H1 (cell line): ENCODE data around the gene PLAC1. TPM values are rescaled to one million over a fixed set of nuclear protein-coding genes. Genes with fewer than 3 reads are reported as not detected.

Source experiments
- CTCF ChIA-PET: fragments of 300-600 bp; sonication (Branson Sonifier 250); formaldehyde crosslinking; loops from one replicate; lab custom pipeline; 2021; ENCODE audit not compliant: partially characterized antibody; lab: Charles Lee
- POLR2A ChIA-PET: fragments of 300-600 bp; sonication (Branson Sonifier 250); formaldehyde crosslinking; loops from one replicate; lab custom pipeline; 2021; ENCODE audit warnings: inconsistent platforms; ENCODE audit not compliant: partially characterized antibody; lab: Charles Lee
- DNase-seq, 2 experiments: peaks; one replicate each; pipeline versions ENCODE4 v3.0.0 to v3.0.0-alpha.2; 2010 to 2022; ENCODE audit warnings: low spot score in 2 of 2, low read depth in 1 of 2, mixed read lengths in 1 of 2
- FAIRE-seq: peaks from 2 replicates; lab custom pipeline; 2011; peaks lifted over from hg19 to GRCh38; lab: Jason Lieb, UNC
- H2AFZ ChIP-seq: 2 replicates; pipeline ENCODE4 v1.8.1; 2012; ENCODE audit warnings: low read length, inconsistent platforms
- H2AK5ac ChIP-seq: 2 replicates; pipeline ENCODE4 v1.6.1; 2013; ENCODE audit warnings: low read depth, low read length
- H2BK120ac ChIP-seq: replicated peaks from 2 replicates; pipeline ENCODE3; 2013; ENCODE audit warnings: low read depth, low read length, inconsistent platforms
- H2BK12ac ChIP-seq: 2 replicates; pipeline ENCODE4 v1.6.1; 2013; ENCODE audit warnings: low read depth, low read length
- H2BK15ac ChIP-seq: 2 replicates; pipeline ENCODE4 v1.6.1; 2013; ENCODE audit warnings: low read length
- H2BK20ac ChIP-seq: 2 replicates; pipeline ENCODE4 v1.6.1; 2013; ENCODE audit warnings: low read length
- H2BK5ac ChIP-seq: 2 replicates; pipeline ENCODE4 v1.6.1; 2013; ENCODE audit warnings: low read depth, low read length
- H3K14ac ChIP-seq: 2 replicates; pipeline ENCODE4 v1.6.1; 2013; ENCODE audit warnings: inconsistent platforms; ENCODE audit not compliant: insufficient read length
- H3K18ac ChIP-seq: 2 replicates; pipeline ENCODE4 v1.6.1; 2013; ENCODE audit warnings: low read length; ENCODE audit errors: extremely low read depth
- H3K23ac ChIP-seq: 2 replicates; pipeline ENCODE4 v1.6.1; 2013; ENCODE audit warnings: inconsistent platforms; ENCODE audit not compliant: insufficient read length
- H3K23me2 ChIP-seq: 2 replicates; pipeline ENCODE4 v1.6.1; 2013; ENCODE audit warnings: low read depth, low read length
- H3K27ac ChIP-seq: 2 replicates; pipeline ENCODE4 v1.6.1; 2011; ENCODE audit warnings: low read depth, low read length, inconsistent platforms
- H3K27me3 ChIP-seq, 4 experiments: replicated peaks in 1 of 4; 1 replicate in 1 of 4; 2 replicates in 3 of 4; pipeline versions ENCODE4 v1.6.1 to v1.8.1; 2011 to 2013; ENCODE audit warnings: low read length in 3 of 4, mild to moderate bottlenecking in 3 of 4, inconsistent platforms in 2 of 4, mixed read lengths in 2 of 4, moderate library complexity in 1 of 4; ENCODE audit not compliant: control insufficient read depth in 3 of 4, insufficient read depth in 3 of 4; ENCODE audit errors: extremely low read depth in 1 of 4
- H3K36me3 ChIP-seq, 4 experiments: 2 replicates each; pipeline versions ENCODE4 v1.6.1 to v1.8.1; 2011 to 2013; ENCODE audit warnings: mild to moderate bottlenecking in 4 of 4, low read length in 3 of 4, moderate library complexity in 2 of 4, control low read depth in 1 of 4, inconsistent platforms in 1 of 4; ENCODE audit not compliant: insufficient read depth in 4 of 4, control insufficient read depth in 2 of 4
- H3K4ac ChIP-seq: replicated peaks from 2 replicates; pipeline ENCODE3; 2013; ENCODE audit warnings: low read length, low read depth, mixed read lengths, inconsistent platforms; ENCODE audit not compliant: insufficient read length
- H3K4me1 ChIP-seq, 4 experiments: replicated peaks in 1 of 4; 1 replicate in 1 of 4; 2 replicates in 3 of 4; pipeline versions ENCODE4 v1.6.1 to v1.8.1; 2011 to 2013; ENCODE audit warnings: low read length in 3 of 4, inconsistent platforms in 2 of 4, mixed read lengths in 1 of 4; ENCODE audit not compliant: insufficient read depth in 4 of 4, control insufficient read depth in 3 of 4
- H3K4me2 ChIP-seq, 2 experiments: 2 replicates each; pipeline versions ENCODE4 v1.6.1 to v1.8.1; 2011 to 2013; ENCODE audit warnings: low read depth in 2 of 2, low read length in 2 of 2, control low read depth in 1 of 2, inconsistent platforms in 1 of 2, mild to moderate bottlenecking in 1 of 2; ENCODE audit not compliant: insufficient read depth in 1 of 2
- H3K4me3 ChIP-seq, 4 experiments: fragments of 200-600, 300-600 bp in 1 of 4; sonication (generic), shearing (Covaris generic), sonication (Bioruptor Twin) in 1 of 4; 2 replicates each; pipeline versions ENCODE4 v1.5.1 to v1.8.1; 2011 to 2016; ENCODE audit warnings: low read length in 4 of 4, low read depth in 3 of 4, control low read depth in 2 of 4, inconsistent platforms in 2 of 4, mild to moderate bottlenecking in 2 of 4, mixed read lengths in 1 of 4, moderate library complexity in 1 of 4; ENCODE audit not compliant: insufficient read depth in 2 of 4; ENCODE audit errors: extremely low read depth in 1 of 4
- H3K56ac ChIP-seq: replicated peaks from 2 replicates; pipeline ENCODE3; 2013; ENCODE audit warnings: low read depth, mild to moderate bottlenecking, mixed read lengths, low read length, inconsistent platforms; ENCODE audit not compliant: insufficient read length
- H3K79me1 ChIP-seq: 2 replicates; pipeline ENCODE4 v1.6.1; 2013; ENCODE audit warnings: low read depth, low read length, control low read depth
- H3K79me2 ChIP-seq, 2 experiments: 2 replicates each; pipeline versions ENCODE4 v1.6.1 to v1.8.1; 2012 to 2013; ENCODE audit warnings: low read length in 2 of 2, mild to moderate bottlenecking in 2 of 2, inconsistent platforms in 1 of 2; ENCODE audit not compliant: insufficient read depth in 2 of 2, control insufficient read depth in 1 of 2
- H3K9ac ChIP-seq, 4 experiments: replicated peaks in 1 of 4; 1 replicate in 1 of 4; 2 replicates in 3 of 4; pipeline versions ENCODE4 v1.6.1 to v1.8.1; 2011 to 2013; ENCODE audit warnings: low read depth in 3 of 4, low read length in 3 of 4, control low read depth in 2 of 4, mild to moderate bottlenecking in 2 of 4, moderate library complexity in 2 of 4, inconsistent platforms in 1 of 4; ENCODE audit errors: extremely low read depth in 1 of 4
- H3K9me3 ChIP-seq, 2 experiments: 2 replicates each; pipeline versions ENCODE4 v1.6.1 to v1.8.1; 2012 to 2013; ENCODE audit warnings: mild to moderate bottlenecking in 2 of 2, moderate library complexity in 2 of 2, control low read depth in 1 of 2, inconsistent platforms in 1 of 2, low read depth in 1 of 2, low read length in 1 of 2, mixed read lengths in 1 of 2; ENCODE audit not compliant: insufficient read depth in 2 of 2
- H4K20me1 ChIP-seq, 2 experiments: replicated peaks in 1 of 2; 2 replicates each; pipeline versions ENCODE3 to v1.8.1; 2011 to 2013; ENCODE audit warnings: inconsistent platforms in 2 of 2, low read length in 2 of 2, mild to moderate bottlenecking in 1 of 2; ENCODE audit not compliant: insufficient read depth in 2 of 2, control insufficient read depth in 1 of 2
- H4K5ac ChIP-seq: 2 replicates; pipeline ENCODE4 v1.6.1; 2013; ENCODE audit warnings: low read length, low read depth, mixed read lengths, inconsistent platforms; ENCODE audit not compliant: insufficient read length
- H4K8ac ChIP-seq: 2 replicates; pipeline ENCODE4 v1.8.0; 2013; ENCODE audit warnings: mild to moderate bottlenecking, moderate library complexity, low read length, inconsistent platforms; ENCODE audit not compliant: insufficient read depth; ENCODE audit errors: extremely low read depth
- H4K91ac ChIP-seq: replicated peaks from 2 replicates; pipeline ENCODE3; 2013; ENCODE audit warnings: low read length, mixed read lengths, inconsistent platforms; ENCODE audit not compliant: insufficient read length
- POLR2A ChIP-seq, 2 experiments: IDR thresholded peaks; 1 replicate in 1 of 2; 2 replicates in 1 of 2; pipeline ENCODE4 v1.6.1; 2011; ENCODE audit warnings: low read depth in 2 of 2, low read length in 2 of 2, mild to moderate bottlenecking in 2 of 2; ENCODE audit errors: control extremely low read depth in 1 of 2
- RNF2 ChIP-seq: fragments of 200-900, 300-1000 bp; sonication (generic); IDR thresholded peaks from 2 replicates; pipeline ENCODE4 v1.7.1; 2016; ENCODE audit warnings: borderline replicate concordance, low read depth, mild to moderate bottlenecking, antibody characterized with exemption, low read length; ENCODE audit not compliant: poor library complexity, severe bottlenecking; ENCODE audit errors: missing control alignments
- SAP30 ChIP-seq: fragments of 300-600 bp; sonication (generic); IDR thresholded peaks from 2 replicates; pipeline ENCODE4 v1.7.1; 2012; ENCODE audit warnings: low read length, moderate library complexity, mild to moderate bottlenecking, inconsistent platforms; ENCODE audit not compliant: insufficient read depth, insufficient replicate concordance
- WGBS, 2 experiments: shearing (Covaris generic) in 1 of 2; methylation state at CpG; one replicate each; pipeline versions ENCODE4 v1.1.6 to v1.1.7; 2013 to 2015; ENCODE audit warnings: low lambda C conversion rate in 2 of 2, mixed read lengths in 2 of 2, inconsistent platforms in 1 of 2, low coverage in 1 of 2, missing lambda C conversion rate in 1 of 2; ENCODE audit not compliant: insufficient replicate concordance in 2 of 2, insufficient coverage in 1 of 2, insufficient read length in 1 of 2; ENCODE audit errors: extremely low coverage in 1 of 2, missing lambda C conversion rate in 1 of 2; 5-methylcytosine and 5-hydroxymethylcytosine counted together
- polyA plus RNA-seq, 7 experiments: library from polyadenylated mRNA; depleted of rRNA in 3 of 7; stranded (reverse) in 5 of 7; unstranded in 2 of 7; fragments of >200 nt in 5 of 7; fragments of 200-250 nt in 2 of 7; gene quantifications; 1 replicate in 5 of 7; 2 replicates in 1 of 7; 4 replicates in 1 of 7; pipeline versions ENCODE4 v1.2.1 to v1.2.3, GENCODE V29; 2011 to 2013; ENCODE audit warnings: missing spikeins in 2 of 7, mixed read lengths in 2 of 7
- total RNA-seq: library from RNA; stranded (reverse); fragmentation: NEBNext Ultra II Directional; extraction: Animal tissue kit (Norgen Biotek cat#: 25700); gene quantifications from 2 replicates; pipeline ENCODE4 v1.2.1, GENCODE V29; 2021

Gene PLAC1
- total and polyA plus RNA-seq, 2 of the 8 experiments (the other 6 are each of a cell fraction or from before 2014, with no cell fraction given) = 1.8 TPM; not detected in 1

GRCh38 chrX:134526399-134526798, 131.9 kb downstream of the PLAC1 start:
- Histone ChIP-seq H3K23me2 (no peaks in the 10 kb centered on the region), H3K36me3 (no peaks in the 10 kb centered on the region), H4K20me1 (no peaks in the 10 kb centered on the region), H3K23ac (no peak overlapping the region), H4K91ac (no peak overlapping the region), H2AK5ac (no peak overlapping the region), H2BK120ac (no peak overlapping the region), H3K14ac (no peak overlapping the region), H2AFZ (no peak overlapping the region), H3K9me3 (no peaks in the 10 kb centered on the region), H3K4ac (no peak overlapping the region), H2BK12ac (no peak overlapping the region), H3K56ac (no peak overlapping the region), H3K4me2 (no peak overlapping the region), H3K27me3 (no peaks in the 10 kb centered on the region), H3K4me3 (no peak overlapping the region), H3K18ac (no peak overlapping the region), H3K27ac (no peak overlapping the region), H4K5ac (no peak overlapping the region), H2BK5ac (no peak overlapping the region), H3K79me2 (no peaks in the 10 kb centered on the region), H3K79me1 (no peaks in the 10 kb centered on the region), H4K8ac (no peak overlapping the region), H2BK20ac (no peak overlapping the region), H2BK15ac (no peak overlapping the region), H3K4me1 (peaks cover 0 to 3% (median 0%) of the 10 kb centered on the region in 4 experiments; a peak in 1 of 7 replicates), H3K9ac (no peak overlapping the region)
- CTCF ChIA-PET = interaction anchor here (1.5 kb wide), 1 partner anchor 237 kb away, joined by 4 read pairs; no protein-coding TSS in a partner anchor
- TF ChIP-seq RNF2 (no peak), POLR2A (IDR thresholded peaks at IDR 0.05; ENCODE audit: control extremely low read depth in 1 of 2, low read depth in 2 of 2, low read length in 2 of 2) (no peak), SAP30 (no peak)
- 93% methylated on average over 4 of the region's 5 CpGs; no CpG with 5 or more reads in 1 of the 2 experiments for WGBS, 2 experiments
- DNase-seq (no peak), FAIRE-seq (no peak)
- POLR2A ChIA-PET = no interaction called here
